DOHH2 (cell line): ENCODE data around the gene MRPS18B.

ENCODE experiments used
- EZH2phosphoT487 ChIP-seq: fragments of 200-600 bp; sonication (generic); IDR thresholded peaks from 2 replicates; pipeline ENCODE4 v1.6.1; 2017; ENCODE audit warnings: borderline replicate concordance, mild to moderate bottlenecking, antibody characterized with exemption, low read length, moderate library complexity, mixed read lengths
- TF ChIP-seq, protein P1 (sequence below): fragments of 200-600 bp; sonication (generic); IDR thresholded peaks from one replicate; pipeline ENCODE4 v1.5.1; 2014; ENCODE audit warnings: antibody characterized with exemption, mild to moderate bottlenecking, low read depth, low read length; ENCODE audit not compliant: poor library complexity, severe bottlenecking

GRCh38 chr6:30611150-30611855, 6.3 kb upstream of the MRPS18B start:
- TF ChIP-seq, protein P1, sequence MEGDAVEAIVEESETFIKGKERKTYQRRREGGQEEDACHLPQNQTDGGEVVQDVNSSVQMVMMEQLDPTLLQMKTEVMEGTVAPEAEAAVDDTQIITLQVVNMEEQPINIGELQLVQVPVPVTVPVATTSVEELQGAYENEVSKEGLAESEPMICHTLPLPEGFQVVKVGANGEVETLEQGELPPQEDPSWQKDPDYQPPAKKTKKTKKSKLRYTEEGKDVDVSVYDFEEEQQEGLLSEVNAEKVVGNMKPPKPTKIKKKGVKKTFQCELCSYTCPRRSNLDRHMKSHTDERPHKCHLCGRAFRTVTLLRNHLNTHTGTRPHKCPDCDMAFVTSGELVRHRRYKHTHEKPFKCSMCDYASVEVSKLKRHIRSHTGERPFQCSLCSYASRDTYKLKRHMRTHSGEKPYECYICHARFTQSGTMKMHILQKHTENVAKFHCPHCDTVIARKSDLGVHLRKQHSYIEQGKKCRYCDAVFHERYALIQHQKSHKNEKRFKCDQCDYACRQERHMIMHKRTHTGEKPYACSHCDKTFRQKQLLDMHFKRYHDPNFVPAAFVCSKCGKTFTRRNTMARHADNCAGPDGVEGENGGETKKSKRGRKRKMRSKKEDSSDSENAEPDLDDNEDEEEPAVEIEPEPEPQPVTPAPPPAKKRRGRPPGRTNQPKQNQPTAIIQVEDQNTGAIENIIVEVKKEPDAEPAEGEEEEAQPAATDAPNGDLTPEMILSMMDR = no peak
- TF ChIP-seq EZH2phosphoT487 = no peak
